Panc1 (cell line): ENCODE data around the gene MRPL16. TPM values are rescaled to one million over a fixed set of nuclear protein-coding genes. Genes with fewer than 3 reads are reported as not detected.
"Not testable (repeated sequence)": the region's sequence is repeated elsewhere in the genome, so short reads cannot be mapped to it uniquely, and the experiment has no call there.

Experiments
- ATAC-seq: fragments of 200-7000 bp; cut with Tn5 transposase; 2 replicates; pipeline ENCODE4 v1.9.1; 2020; ENCODE audit warnings: mild to moderate bottlenecking, moderate library complexity
- BruUV-seq: library from RNA; stranded (reverse); fragments of 400-500 nt; replicated peaks from 2 replicates; lab custom pipeline; 2021; lab: Mats Ljungman, UMichigan
- CTCF ChIA-PET: fragments of 300-600 bp; sonication (Branson Sonifier 250); formaldehyde crosslinking; loops from one replicate; lab custom pipeline; 2022; ENCODE audit warnings: antibody characterized with exemption; lab: Charles Lee
- POLR2A ChIA-PET: fragments of 300-600 bp; sonication (Branson Sonifier 250); formaldehyde crosslinking; loops from one replicate; lab custom pipeline; 2022; ENCODE audit warnings: antibody characterized with exemption; lab: Charles Lee
- DNase-seq: peaks from one replicate; pipeline ENCODE4 v3.0.0-alpha.2; 2010; ENCODE audit warnings: low read depth, low spot score
- H3K27ac ChIP-seq: 2 replicates; pipeline ENCODE4 v1.5.1; 2011; ENCODE audit warnings: mild to moderate bottlenecking, low read length, inconsistent platforms
- H3K27me3 ChIP-seq: fragments of 200-500 bp; sonication (Bioruptor generic); 2 replicates; pipeline ENCODE4 v1.6.0; 2014; ENCODE audit warnings: low read length, inconsistent platforms; ENCODE audit not compliant: control insufficient read depth, insufficient read depth
- H3K36me3 ChIP-seq: fragments of 200-500 bp; sonication (Bioruptor generic); 2 replicates; pipeline ENCODE4 v1.5.1; 2014; ENCODE audit warnings: inconsistent platforms, mild to moderate bottlenecking, low read length, moderate library complexity; ENCODE audit not compliant: control insufficient read depth, insufficient read depth
- H3K4me1 ChIP-seq: 2 replicates; pipeline ENCODE4 v1.5.1; 2011; ENCODE audit warnings: inconsistent platforms, mild to moderate bottlenecking, low read length, moderate library complexity; ENCODE audit not compliant: control insufficient read depth, insufficient read depth
- H3K4me3 ChIP-seq, 2 experiments: 2 replicates each; pipeline ENCODE4 v1.5.1; 2011 to 2012; ENCODE audit warnings: low read depth in 2 of 2, low read length in 2 of 2, mild to moderate bottlenecking in 2 of 2, inconsistent platforms in 1 of 2, moderate library complexity in 1 of 2
- H3K9me3 ChIP-seq: fragments of 200-500 bp; sonication (Bioruptor generic); 2 replicates; pipeline ENCODE4 v1.5.1; 2014; ENCODE audit warnings: low read depth, mild to moderate bottlenecking, inconsistent platforms, low read length, moderate library complexity; ENCODE audit not compliant: control insufficient read depth, insufficient read depth
- POLR2AphosphoS5 ChIP-seq: IDR thresholded peaks from 2 replicates; pipeline ENCODE4 v1.6.1; 2012; ENCODE audit warnings: mild to moderate bottlenecking, low read depth, low read length, moderate library complexity
- SIN3A ChIP-seq: IDR thresholded peaks from 2 replicates; pipeline ENCODE4 v1.6.1; 2012; ENCODE audit warnings: low read depth, mild to moderate bottlenecking, low read length, moderate library complexity, borderline replicate concordance; ENCODE audit not compliant: insufficient read depth
- TCF7L2 ChIP-seq: IDR thresholded peaks from 2 replicates; pipeline ENCODE4 v1.6.1; 2011; ENCODE audit warnings: mild to moderate bottlenecking, low read depth, low read length, inconsistent platforms
- in situ Hi-C: cut with HindIII; loops from 2 replicates; pipeline ENCODE4 v1.10.0; 2016; ENCODE audit warnings: low sequenced_read_pairs, low pct_unique_long_range_greater_than_20kb
- intact Hi-C: fragments of 100-400 bp; cut with micrococcal nuclease; formaldehyde crosslinking; loops from one replicate; pipeline ENCODE4 v1.10.0; 2022; ENCODE audit not compliant: unreplicated experiment
- total RNA-seq: library from RNA; stranded (reverse); gene quantifications from one replicate; pipeline ENCODE4 v1.2.1, GENCODE V29; 2021; ENCODE audit not compliant: unreplicated experiment
- TF ChIP-seq, protein P1 (sequence below), 2 experiments: IDR thresholded peaks; 2 replicates each; pipeline ENCODE4 v1.6.1; 2011 to 2012; ENCODE audit warnings: low read depth in 2 of 2, control low read depth in 1 of 2, low read length in 1 of 2, mild to moderate bottlenecking in 1 of 2, moderate library complexity in 1 of 2; ENCODE audit not compliant: insufficient read depth in 1 of 2
- TF ChIP-seq, protein P2 (sequence below): fragments of 450-650 bp; IDR thresholded peaks from 2 replicates; pipeline ENCODE4 v1.5.1; 2017; ENCODE audit warnings: mild to moderate bottlenecking

Gene MRPL16
- total RNA-seq, 1 experiment from 2014 or later = 41.8 TPM

DNA sequence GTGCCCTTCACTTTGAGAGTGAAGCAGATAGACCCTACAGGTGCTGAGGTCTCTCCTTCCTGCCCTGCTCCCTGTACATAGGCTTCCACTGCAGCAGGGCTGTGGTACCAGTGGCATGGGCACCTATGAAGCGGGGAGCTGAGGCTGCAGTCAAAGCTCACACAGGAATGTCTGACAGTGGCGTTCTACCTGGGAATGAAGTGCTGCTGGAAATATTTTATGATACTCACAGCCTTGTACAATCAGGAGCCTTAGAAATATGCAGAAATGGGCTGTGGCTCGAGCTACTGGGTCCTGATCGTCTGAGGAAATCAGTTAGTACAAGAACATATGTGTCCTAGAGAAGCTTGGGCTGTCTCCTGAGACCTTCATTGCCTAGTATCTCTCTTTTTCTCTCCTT is 24.8 kb downstream of the MRPL16 start:
- Histone ChIP-seq H3K27ac (no peak overlapping the region), H3K4me1 (peaks cover 15% of the 10 kb centered on the region), H3K36me3 (no peaks in the 10 kb centered on the region), H3K4me3 (no peak overlapping the region), H3K9me3 (no peaks in the 10 kb centered on the region), H3K27me3 (no peaks in the 10 kb centered on the region)
- intact Hi-C loops (no loop called here), in situ Hi-C loops (no loop called here)
- BruUV-seq = no TSS peak
- ATAC-seq (no peak), DNase-seq (no peak)
- POLR2A ChIA-PET = interaction anchor here (0.7 kb wide), 1 partner anchor 12 kb away, joined by 4 read pairs; no protein-coding TSS in a partner anchor
- TF ChIP-seq, protein P1, sequence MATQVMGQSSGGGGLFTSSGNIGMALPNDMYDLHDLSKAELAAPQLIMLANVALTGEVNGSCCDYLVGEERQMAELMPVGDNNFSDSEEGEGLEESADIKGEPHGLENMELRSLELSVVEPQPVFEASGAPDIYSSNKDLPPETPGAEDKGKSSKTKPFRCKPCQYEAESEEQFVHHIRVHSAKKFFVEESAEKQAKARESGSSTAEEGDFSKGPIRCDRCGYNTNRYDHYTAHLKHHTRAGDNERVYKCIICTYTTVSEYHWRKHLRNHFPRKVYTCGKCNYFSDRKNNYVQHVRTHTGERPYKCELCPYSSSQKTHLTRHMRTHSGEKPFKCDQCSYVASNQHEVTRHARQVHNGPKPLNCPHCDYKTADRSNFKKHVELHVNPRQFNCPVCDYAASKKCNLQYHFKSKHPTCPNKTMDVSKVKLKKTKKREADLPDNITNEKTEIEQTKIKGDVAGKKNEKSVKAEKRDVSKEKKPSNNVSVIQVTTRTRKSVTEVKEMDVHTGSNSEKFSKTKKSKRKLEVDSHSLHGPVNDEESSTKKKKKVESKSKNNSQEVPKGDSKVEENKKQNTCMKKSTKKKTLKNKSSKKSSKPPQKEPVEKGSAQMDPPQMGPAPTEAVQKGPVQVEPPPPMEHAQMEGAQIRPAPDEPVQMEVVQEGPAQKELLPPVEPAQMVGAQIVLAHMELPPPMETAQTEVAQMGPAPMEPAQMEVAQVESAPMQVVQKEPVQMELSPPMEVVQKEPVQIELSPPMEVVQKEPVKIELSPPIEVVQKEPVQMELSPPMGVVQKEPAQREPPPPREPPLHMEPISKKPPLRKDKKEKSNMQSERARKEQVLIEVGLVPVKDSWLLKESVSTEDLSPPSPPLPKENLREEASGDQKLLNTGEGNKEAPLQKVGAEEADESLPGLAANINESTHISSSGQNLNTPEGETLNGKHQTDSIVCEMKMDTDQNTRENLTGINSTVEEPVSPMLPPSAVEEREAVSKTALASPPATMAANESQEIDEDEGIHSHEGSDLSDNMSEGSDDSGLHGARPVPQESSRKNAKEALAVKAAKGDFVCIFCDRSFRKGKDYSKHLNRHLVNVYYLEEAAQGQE (IDR thresholded peaks at IDR 0.05; ENCODE audit: insufficient read depth in 1 of 2, low read depth in 2 of 2, low read length in 1 of 2) = no peak
- no peak for TF ChIP-seq TCF7L2
- TF ChIP-seq, protein P2, sequence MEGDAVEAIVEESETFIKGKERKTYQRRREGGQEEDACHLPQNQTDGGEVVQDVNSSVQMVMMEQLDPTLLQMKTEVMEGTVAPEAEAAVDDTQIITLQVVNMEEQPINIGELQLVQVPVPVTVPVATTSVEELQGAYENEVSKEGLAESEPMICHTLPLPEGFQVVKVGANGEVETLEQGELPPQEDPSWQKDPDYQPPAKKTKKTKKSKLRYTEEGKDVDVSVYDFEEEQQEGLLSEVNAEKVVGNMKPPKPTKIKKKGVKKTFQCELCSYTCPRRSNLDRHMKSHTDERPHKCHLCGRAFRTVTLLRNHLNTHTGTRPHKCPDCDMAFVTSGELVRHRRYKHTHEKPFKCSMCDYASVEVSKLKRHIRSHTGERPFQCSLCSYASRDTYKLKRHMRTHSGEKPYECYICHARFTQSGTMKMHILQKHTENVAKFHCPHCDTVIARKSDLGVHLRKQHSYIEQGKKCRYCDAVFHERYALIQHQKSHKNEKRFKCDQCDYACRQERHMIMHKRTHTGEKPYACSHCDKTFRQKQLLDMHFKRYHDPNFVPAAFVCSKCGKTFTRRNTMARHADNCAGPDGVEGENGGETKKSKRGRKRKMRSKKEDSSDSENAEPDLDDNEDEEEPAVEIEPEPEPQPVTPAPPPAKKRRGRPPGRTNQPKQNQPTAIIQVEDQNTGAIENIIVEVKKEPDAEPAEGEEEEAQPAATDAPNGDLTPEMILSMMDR = no peak
- no peak for TF ChIP-seq POLR2AphosphoS5
- no peak for TF ChIP-seq SIN3A
- CTCF ChIA-PET = interaction anchor here (0.6 to 0.9 kb wide), 3 partner anchors 32 to 1130 kb away, joined by 3 to 5 read pairs (median 3); no protein-coding TSS in a partner anchor

DNA sequence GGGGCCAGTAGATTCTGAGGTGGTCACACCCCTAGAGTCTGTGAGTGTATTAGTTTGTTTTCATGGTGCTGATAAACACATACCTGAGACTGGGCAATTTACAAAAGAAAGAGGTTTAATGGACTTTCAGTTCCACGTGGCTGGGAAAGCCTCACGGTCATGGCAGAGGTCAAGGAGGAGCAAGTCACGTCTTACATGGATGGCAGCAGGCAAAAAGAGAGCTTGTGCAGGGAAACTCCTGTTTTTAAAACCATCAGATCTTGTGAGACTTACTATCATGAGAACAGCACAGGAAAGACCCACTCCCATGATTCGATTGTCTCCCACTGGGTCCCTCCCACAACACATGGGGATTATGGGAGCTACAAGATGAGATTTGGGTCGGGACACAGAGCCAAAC is 26.1 kb downstream of the MRPL16 start:
- H3K36me3 ChIP-seq, in situ Hi-C loops, BruUV-seq, H3K9me3 ChIP-seq, intact Hi-C loops, H3K27me3 ChIP-seq, DNase-seq, H3K27ac ChIP-seq, ATAC-seq, H3K4me3 ChIP-seq, POLR2A ChIA-PET, CTCF ChIA-PET: not testable (repeated sequence)
- peaks cover 15% of the 10 kb centered on the region for H3K4me1 ChIP-seq

DNA sequence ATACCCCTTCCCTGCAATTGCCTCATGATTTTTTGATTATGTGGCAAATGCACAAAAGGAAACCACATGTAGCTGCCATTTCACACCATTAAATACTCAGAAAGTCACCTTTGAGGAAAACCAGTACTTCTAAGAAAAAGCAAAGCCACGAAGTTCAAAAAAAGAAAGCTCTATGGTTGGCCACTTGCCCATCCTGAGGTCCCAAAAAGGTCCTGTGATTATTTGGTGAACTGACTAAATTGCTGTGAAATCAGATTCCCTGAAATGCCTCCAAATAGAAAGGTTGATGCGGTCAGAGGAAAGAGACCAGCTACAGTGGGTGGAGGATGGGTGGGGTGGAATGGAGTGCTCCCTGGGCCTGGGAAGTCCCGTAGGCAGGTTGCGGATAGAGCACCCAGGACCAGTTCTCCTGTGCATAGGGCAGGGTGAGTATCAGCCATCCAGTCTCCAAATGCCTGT is 26.9 kb downstream of the MRPL16 start:
- no peaks in the 10 kb centered on the region for H3K9me3 ChIP-seq
- BruUV-seq = no TSS peak
- in situ Hi-C loops = no loop called here
- DNase-seq (no peak), ATAC-seq (no peak)
- no peaks in the 10 kb centered on the region for H3K27me3 ChIP-seq
- CTCF ChIA-PET = no interaction called here
- H3K4me3 ChIP-seq = no peak overlapping the region
- no peaks in the 10 kb centered on the region for H3K36me3 ChIP-seq
- H3K4me1 ChIP-seq = peaks cover 15% of the 10 kb centered on the region
- no peak overlapping the region for H3K27ac ChIP-seq
- POLR2A ChIA-PET = no interaction called here
- TF ChIP-seq, protein P1 (IDR thresholded peaks at IDR 0.05; ENCODE audit: insufficient read depth in 1 of 2, low read depth in 2 of 2, low read length in 1 of 2) = no peak
- TF ChIP-seq TCF7L2 (no peak), POLR2AphosphoS5 (no peak), SIN3A (no peak)
- TF ChIP-seq, protein P2 = no peak
- intact Hi-C loops = no loop called here
